BLaER1 treated with 17β-estradiol and CSF1 and Interleukin-3, amounts not matched to agents 10 nM and 100 nM (cell line): ENCODE results near the gene DPP6.

Experiments used
- H3K27ac ChIP-seq, 11 experiments: shearing (Covaris generic); formaldehyde crosslinking; 2 replicates each; pipeline ENCODE4 v1.8.1; 2022
- H3K27me3 ChIP-seq, 11 experiments: shearing (Covaris generic); formaldehyde crosslinking; 2 replicates each; pipeline ENCODE4 v1.8.1; 2022
- H3K36me3 ChIP-seq, 11 experiments: shearing (Covaris generic); formaldehyde crosslinking; 2 replicates each; pipeline ENCODE4 v1.8.1; 2022
- H3K4me1 ChIP-seq, 10 experiments: shearing (Covaris generic); formaldehyde crosslinking; 2 replicates each; pipeline ENCODE4 v1.8.1; 2022
- H3K4me2 ChIP-seq, 11 experiments: shearing (Covaris generic); formaldehyde crosslinking; 2 replicates each; pipeline ENCODE4 v1.8.1; 2022
- H3K4me3 ChIP-seq, 10 experiments: shearing (Covaris generic); formaldehyde crosslinking; 2 replicates each; pipeline ENCODE4 v1.8.1; 2022
- H3K9ac ChIP-seq, 11 experiments: shearing (Covaris generic); formaldehyde crosslinking; 2 replicates each; pipeline ENCODE4 v1.8.1; 2022
- H3K9me3 ChIP-seq, 11 experiments: shearing (Covaris generic); formaldehyde crosslinking; replicated peaks in 1 of 11; 2 replicates each; pipeline ENCODE4 v1.8.1; 2022
- H4K20me1 ChIP-seq, 11 experiments: shearing (Covaris generic); formaldehyde crosslinking; 2 replicates each; pipeline ENCODE4 v1.8.1; 2022
- Cebpa-rat ChIP-seq, 11 experiments: shearing (Covaris generic); IDR thresholded peaks; 2 replicates each; pipeline ENCODE4 v1.8.1; 2022

Gene DPP6

GRCh38 chr7:154937837-154938236, 885.6 kb downstream of the DPP6 start:
- H3K27ac ChIP-seq, result no peak overlapping the region
- H3K27me3 ChIP-seq, result no peaks in the 10 kb centered on the region
- peaks cover 28 to 50% (median 45%) of the 10 kb centered on the region in 11 experiments for H3K36me3 ChIP-seq
- H4K20me1 ChIP-seq, result no peaks in the 10 kb centered on the region
- no peak overlapping the region for H3K4me3 ChIP-seq
- H3K9me3 ChIP-seq, result peaks cover 29 to 75% (median 61%) of the 10 kb centered on the region in 11 experiments
- TF ChIP-seq Cebpa-rat (IDR thresholded peaks at IDR 0.05), result no peak
- peaks cover 0 to 20% (median 2%) of the 10 kb centered on the region in 10 experiments; a peak in 8 of 20 replicates for H3K4me1 ChIP-seq
- H3K9ac ChIP-seq, result no peak overlapping the region
- peak overlapping the region in 6 of 11 experiments; percentile 3 to 48 (median 36); a peak in 7 of 22 replicates for H3K4me2 ChIP-seq

GRCh38 chr7:154942691-154943090, 890.5 kb downstream of the DPP6 start:
- H4K20me1 ChIP-seq, result 0 out of 22 replicates have a peak, but pooled peaks cover 0 to 6% (median 0%) of the 10 kb centered on the region in 11 experiments
- H3K27ac ChIP-seq, result no peak overlapping the region
- no peak overlapping the region for H3K4me2 ChIP-seq
- H3K36me3 ChIP-seq, result peaks cover 43 to 76% (median 72%) of the 10 kb centered on the region in 11 experiments
- no peak overlapping the region for H3K9ac ChIP-seq
- peaks cover 0 to 28% (median 19%) of the 10 kb centered on the region in 11 experiments; a peak in 18 of 22 replicates for H3K9me3 ChIP-seq
- no peaks in the 10 kb centered on the region for H3K27me3 ChIP-seq
- TF ChIP-seq Cebpa-rat (IDR thresholded peaks at IDR 0.05), result no peak
- no peak overlapping the region for H3K4me3 ChIP-seq
- H3K4me1 ChIP-seq, result peaks cover 0 to 14% (median under 1%) of the 10 kb centered on the region in 10 experiments; a peak in 8 of 20 replicates
